Measurements from ENCODE around the gene CCDC43.
"Not testable (repeated sequence)": the region's sequence is repeated elsewhere in the genome, so short reads cannot be mapped to it uniquely, and the experiment has no call there.

CCDC43 gene

DNA sequence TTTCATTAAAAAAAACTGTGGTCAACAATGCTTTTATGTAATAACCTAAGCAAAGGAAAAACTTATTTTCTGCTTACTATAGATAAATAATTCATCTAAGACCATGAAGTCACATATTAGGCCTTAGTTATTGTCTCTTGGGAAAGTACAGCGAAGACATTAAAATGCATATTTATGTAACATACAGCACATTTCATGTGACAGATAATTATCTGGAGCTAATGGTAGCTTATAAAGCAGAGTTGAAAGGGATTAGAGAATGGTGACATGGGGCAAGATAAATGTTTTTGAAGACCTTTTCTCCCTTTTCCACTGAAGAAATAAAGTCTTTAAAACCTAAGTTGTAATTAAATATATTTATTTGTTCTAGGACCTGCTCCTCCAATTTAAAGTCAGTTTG lies 23.6 kb downstream of the CCDC43 start:
- DNase-seq: no peak

GRCh38 chr17:44664867-44665266 lies 24.7 kb downstream of the CCDC43 start:
- no peak for DNase-seq

DNA sequence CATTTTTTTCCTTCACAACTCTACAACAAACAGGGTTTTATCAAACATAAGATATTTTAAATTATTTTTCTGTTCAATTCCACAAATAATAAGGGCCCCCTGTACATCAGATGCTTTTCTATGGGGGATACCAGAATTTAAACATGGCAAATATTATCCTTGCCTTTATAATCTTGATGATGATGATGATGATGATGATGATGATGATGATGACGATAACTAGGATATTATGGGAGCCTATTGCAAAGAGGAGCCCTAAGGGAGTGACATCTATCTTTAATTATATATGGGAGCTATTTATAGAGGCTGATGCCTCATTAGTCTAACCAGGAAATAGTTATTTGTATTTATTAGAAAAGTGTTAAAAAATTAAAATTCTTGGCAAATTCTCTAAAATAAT lies 26.5 kb downstream of the CCDC43 start:
- DNase-seq: no peak

DNA sequence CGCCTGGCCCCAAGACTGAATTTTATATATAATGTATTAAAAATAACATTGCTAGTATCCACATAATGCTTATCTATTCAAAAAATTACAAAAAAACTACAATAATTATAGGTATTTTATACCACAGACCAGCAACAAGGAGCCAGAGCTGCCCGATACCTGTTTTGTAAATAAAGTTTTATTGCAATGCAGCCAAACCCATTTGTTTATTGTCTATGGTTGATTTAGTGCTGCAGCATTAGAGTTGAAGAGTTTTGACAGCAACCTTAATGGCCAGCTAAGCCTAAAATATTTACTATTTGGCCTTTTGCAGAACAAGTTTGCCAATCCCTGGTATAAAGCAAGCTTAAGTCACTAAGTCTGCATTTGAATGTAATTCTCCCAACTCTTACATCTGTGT lies 27.7 kb downstream of the CCDC43 start:
- DNase-seq: no peak

DNA sequence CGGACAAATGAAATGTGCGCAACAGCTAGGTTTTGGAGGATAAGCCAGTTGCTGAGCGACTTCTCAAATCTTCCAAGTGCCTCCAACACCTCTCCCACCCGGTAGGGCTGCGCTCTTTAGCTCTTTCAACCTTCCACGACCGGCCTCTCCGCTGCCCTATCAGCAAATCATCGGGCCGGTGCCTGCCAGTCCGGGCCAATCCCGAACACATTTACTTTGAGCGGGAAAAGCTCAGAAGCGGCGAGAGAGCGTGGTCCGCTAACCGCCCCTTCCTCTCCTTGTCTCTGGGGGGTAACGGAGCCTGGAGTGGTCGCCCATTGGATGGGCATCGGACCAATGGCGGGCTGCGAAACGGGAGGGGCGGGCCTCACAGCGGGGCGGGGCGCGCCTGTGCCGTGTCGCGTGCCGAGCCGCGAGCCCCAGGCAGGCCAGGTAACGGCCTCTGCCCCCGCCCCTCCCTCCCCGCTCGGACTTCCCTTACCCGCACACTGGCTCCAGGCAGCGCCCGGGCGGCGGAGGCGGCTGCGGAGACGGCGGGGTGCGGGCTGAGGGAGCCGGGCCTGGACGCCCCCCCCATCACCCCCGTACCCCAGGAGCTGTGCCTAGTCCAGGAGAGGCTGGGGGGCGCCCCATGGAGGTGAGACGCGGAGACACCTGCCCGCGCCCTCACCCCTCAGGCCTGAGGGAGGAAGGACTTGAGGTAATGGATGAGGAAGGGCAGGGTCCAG lies 33.4 kb downstream of the CCDC43 start, which contains the start of gene MEIOC:
MEIOC (plus strand) TSS at position 486 of the 728 bp plus-strand sequence; CDS start at position 632, 146 bp downstream.
- peak; percentile 78 for DNase-seq

GRCh38 chr17:44653954-44654353 lies 35.6 kb downstream of the CCDC43 start:
- DNase-seq: no peak

GRCh38 chr17:44653384-44653783 lies 36.2 kb downstream of the CCDC43 start:
- no peak for DNase-seq

DNA sequence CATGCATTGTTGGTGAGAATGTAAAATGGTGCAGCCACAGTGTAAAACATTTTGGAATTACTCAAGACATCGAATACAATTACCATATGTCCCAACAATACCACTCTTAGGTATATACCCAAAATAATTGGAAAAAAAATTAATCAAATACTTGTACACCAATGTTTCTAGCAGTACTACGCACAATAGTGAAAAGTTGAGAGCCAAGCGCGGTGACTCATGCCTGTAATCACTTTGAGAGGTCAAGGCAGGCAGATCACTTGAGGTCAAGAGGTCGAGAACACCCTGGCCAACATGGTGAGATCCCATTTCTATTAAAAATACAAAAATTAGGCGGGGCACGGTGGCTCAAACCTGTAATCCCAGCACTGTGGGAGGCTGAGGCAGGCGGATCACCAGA lies 36.8 kb downstream of the CCDC43 start:
- no peak for DNase-seq

DNA sequence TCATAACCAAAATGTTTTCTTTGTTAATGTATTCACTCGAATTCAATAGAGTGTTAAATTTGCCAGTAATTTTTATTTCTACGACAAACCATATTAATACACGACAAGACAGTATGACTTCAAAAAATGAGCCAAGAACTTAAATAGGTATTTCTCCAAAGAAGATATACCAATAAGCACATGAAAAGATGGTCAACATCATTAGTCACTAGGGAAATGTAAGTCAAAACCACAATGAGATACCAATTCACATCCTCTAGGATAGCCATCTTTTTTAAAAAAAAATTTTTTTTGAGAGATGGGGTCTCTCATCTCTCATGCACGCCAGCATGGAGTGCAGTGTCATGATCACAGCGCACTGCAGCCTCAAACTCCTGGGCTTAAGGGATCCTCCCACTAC lies 38.3 kb downstream of the CCDC43 start:
- no peak for DNase-seq

GRCh38 chr17:44648963-44649362 lies 40.6 kb downstream of the CCDC43 start:
- DNase-seq: no peak

DNA sequence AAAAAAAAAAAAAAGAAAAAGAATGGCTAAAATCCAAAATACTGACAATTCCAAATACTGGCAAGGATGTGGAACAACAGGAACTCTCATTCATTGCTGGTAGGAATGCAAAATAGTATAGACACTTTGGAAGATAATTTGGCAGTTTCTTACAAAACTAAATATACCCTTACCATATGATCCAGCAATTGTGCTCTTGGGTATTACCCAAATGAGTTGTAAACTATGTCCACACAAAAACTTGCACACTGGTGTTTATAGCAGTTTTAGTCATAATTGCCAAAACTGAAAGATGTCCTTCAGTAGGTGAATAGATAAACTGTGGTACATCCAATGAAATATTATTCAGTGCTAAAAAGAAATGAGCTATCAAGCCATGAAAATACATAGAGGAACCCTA lies 41.8 kb downstream of the CCDC43 start:
- no peak for DNase-seq

DNA sequence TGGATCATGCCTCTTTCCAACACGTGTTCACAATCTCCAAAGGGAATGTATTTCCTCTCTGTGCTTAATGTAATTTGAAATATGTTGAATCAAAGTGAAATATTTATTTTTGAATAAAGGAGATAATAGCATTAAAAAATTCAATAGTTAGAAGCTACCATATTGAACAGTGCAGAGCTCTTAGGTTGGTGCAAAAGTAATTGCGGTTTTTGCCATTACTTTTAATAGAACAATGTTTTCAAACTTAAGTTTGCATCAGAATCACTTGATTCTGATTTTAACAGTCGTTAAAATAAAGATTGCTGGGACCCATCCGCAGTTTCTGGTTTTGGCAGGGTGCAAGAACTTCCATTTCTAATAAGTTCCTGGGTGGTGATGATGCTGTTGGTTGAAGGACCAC lies 43.3 kb downstream of the CCDC43 start:
- no peak for DNase-seq

DNA sequence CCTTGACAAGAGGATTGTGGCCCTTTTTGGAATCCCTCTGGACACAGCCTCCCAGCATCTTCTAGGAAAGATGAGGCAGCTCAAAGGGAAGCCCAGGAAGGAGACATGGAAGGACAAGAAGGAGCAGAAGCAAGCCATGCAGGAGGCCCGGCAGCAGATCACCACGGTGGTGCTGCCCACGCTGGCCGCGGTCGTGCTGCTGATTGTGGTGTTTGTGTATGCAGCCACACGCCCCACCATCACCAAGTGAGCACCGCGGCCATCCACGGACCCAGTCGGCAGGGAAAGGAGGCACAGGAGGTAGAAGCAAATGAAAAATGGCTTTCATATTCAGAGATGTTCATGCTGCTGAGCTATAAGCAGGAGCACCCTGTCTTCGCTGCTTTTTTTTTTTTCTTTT lies 44.2 kb downstream of the CCDC43 start:
- no peak for DNase-seq

- DNase-seq: no peak
Observed at GRCh38 chr17:44642834-44643233, 46.7 kb downstream of the CCDC43 start.

DNA sequence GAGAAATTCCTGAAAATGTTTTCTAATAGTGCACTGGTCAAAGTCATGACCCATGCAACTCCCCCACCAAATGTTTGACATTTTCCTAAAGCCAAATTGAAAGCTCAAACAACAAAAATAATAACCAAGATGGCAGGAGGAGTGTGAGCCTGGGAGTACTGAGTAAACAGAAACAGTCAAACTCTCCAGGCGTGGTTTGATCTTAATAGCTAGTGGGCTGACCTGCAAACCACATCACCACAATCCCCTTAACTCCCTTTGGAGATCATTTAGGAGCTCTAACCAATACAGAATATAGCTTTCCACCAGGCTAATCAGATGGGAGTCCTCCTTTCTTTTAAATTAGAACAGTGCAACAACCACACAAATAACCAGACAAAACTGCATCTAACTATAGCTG lies 52.5 kb downstream of the CCDC43 start:
- no peak for DNase-seq

- DNase-seq: peak; percentile 64
Observed at GRCh38 chr17:44636562-44636961, 53.0 kb downstream of the CCDC43 start.

- DNase-seq: not testable (repeated sequence)
Observed at GRCh38 chr17:44634401-44634800, 55.2 kb downstream of the CCDC43 start.

DNA sequence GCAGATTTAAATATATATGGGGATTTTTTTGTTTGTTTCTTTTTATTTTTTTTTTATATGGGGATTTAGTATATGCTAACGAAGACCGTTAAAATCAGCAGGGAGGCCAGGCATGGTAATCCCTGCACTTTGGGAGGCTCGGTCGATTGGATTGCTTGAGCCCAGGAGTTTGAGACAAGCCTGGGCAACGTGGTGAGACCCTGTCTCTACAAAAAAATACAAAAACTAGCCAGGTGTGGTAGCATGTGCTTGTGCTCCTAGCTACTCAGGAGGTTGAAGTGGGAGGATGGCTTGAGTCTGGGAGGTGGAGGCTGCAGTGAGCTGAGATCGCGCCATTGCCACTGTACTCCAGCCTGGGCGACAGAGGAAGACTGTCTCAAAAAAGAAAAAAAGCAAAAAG lies 55.6 kb downstream of the CCDC43 start:
- DNase-seq: no peak

GRCh38 chr17:44630703-44631102 lies 58.9 kb downstream of the CCDC43 start:
- no peak for DNase-seq

DNA sequence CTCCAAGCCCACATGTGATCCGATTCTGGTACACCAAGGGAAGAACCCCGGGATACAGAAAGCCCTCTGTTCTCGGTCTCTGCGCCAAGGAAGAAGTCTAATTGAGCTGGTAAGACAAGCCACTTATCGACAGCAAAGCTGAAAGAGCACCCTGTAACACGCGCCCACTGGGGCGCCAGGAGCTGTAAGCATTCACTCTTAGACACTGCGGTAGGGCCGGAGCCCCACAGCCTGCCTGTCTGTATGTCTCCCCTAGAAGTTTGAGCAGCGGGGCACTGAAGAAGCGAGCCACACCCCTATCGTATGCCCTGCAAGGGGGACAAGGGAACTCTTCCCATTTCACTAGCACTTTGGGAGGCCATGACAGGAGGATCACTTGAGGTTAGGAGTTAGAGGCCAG lies 60.3 kb downstream of the CCDC43 start:
- no peak for DNase-seq

- peak; percentile 40 for DNase-seq
Observed at GRCh38 chr17:44628243-44629188, 61.1 kb downstream of the CCDC43 start.

GRCh38 chr17:44627513-44628242 lies 61.9 kb downstream of the CCDC43 start:
- DNase-seq: no peak

All from hematopoietic multipotent progenitor cell treated with erythropoietin and hydrocortisone succinate and interleukin-3 and kit ligand, for 6 days (in vitro differentiated cells).